Activated CD4-positive, CD25-positive, alpha-beta regulatory T cell treated with anti-CD3 and anti-CD28 coated beads, Interleukin-2, amount 50 U/mL, for 16 hours (primary cell): ENCODE results near the gene EML5.

Experiments used
- DNase-seq: peaks from one replicate; pipeline ENCODE4 v3.0.0-alpha.2; 2020; ENCODE audit warnings: low read depth, low spot score

The EML5 gene

DNA sequence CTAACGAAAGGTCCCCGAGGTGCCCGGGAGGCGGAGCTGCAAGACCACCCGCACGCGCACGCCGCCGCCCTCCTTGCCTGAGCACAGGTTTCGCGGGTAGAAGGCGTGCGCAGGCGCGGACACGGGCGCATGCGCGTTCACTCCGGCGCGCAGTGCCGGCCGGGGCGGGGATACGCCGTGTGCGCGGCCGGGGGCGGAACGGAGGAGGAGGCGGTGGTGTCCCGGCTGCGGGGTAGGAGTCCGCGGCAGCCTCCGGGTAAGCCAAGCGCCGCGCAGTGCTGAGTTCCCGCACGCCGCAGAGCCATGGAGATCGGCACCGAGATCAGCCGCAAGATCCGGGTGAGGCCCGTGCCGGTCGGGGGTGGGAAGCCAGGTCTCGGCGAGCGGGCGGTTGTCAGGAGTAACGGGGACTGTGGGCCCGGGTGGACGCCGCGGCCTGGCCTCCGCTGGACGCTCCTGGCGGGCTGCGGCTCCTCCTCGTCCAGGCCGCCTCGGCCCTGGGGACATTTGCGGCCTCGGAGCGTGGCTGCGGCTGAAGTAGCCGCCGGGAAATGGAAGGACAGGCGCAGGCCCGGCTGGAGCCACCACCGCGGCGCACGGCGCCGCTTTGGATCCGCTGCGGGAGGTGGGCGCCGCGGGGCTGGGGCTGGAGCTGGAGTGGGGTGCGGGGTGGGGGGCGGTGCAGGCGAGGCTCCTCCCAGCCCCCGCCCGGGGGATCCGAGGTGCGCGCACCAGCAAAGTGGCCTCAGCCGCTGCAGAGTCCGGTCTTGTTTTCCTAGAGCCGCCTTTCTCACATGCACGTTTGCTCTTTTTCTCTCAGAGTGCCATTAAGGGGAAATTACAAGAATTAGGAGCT lies 229.7 kb downstream of the EML5 start, which contains the start of gene ZC3H14:
TSS of gene ZC3H14 (plus strand) at position 207 of the 856 bp plus-strand sequence. CDS start at position 304, 97 bp downstream.
- peak; percentile 69 for DNase-seq

- no peak for DNase-seq
Measured at GRCh38 chr14:88562532-88562830, 230.3 kb downstream of the EML5 start.
